SK-N-SH (cell line): ENCODE data around the gene NEUROG1.

ENCODE experiments used
- ELF1 ChIP-seq: IDR thresholded peaks from 2 replicates; pipeline ENCODE4 v1.4.0; 2012
- EP300 ChIP-seq, 2 experiments: IDR thresholded peaks; 2 replicates each; pipeline versions ENCODE4 v1.4.0 to v1.6.1; 2012; ENCODE audit warnings: borderline replicate concordance in 1 of 2, low read depth in 1 of 2, low read length in 1 of 2
- FOXJ3 ChIP-seq: sonication (generic); formaldehyde crosslinking; IDR thresholded peaks from 2 replicates; pipeline ENCODE4 v1.5.1; 2020; ENCODE audit warnings: mild to moderate bottlenecking, missing genetic modification reagents
- FOXM1 ChIP-seq: IDR thresholded peaks from 2 replicates; pipeline ENCODE4 v1.4.0; 2012; ENCODE audit warnings: low read depth, mild to moderate bottlenecking
- JUND ChIP-seq: IDR thresholded peaks from 2 replicates; pipeline ENCODE4 v1.4.0; 2012
- MXI1 ChIP-seq: IDR thresholded peaks from 2 replicates; pipeline ENCODE4 v1.6.1; 2012; ENCODE audit warnings: mild to moderate bottlenecking, low read depth, low read length, improper control_type of control experiment
- NRF1 ChIP-seq: IDR thresholded peaks from 2 replicates; pipeline ENCODE4 v1.6.1; 2012; ENCODE audit warnings: low read depth, mild to moderate bottlenecking, low read length
- POLR2AphosphoS5 ChIP-seq: IDR thresholded peaks from 2 replicates; pipeline ENCODE4 v1.6.1; 2012; ENCODE audit warnings: low read depth, low read length
- RFX5 ChIP-seq: IDR thresholded peaks from 2 replicates; pipeline ENCODE4 v1.6.1; 2012; ENCODE audit warnings: mild to moderate bottlenecking, improper control_type of control experiment, low read length
- TEAD4 ChIP-seq: IDR thresholded peaks from 2 replicates; pipeline ENCODE4 v1.4.0; 2012; ENCODE audit warnings: mild to moderate bottlenecking, borderline replicate concordance; ENCODE audit not compliant: insufficient read depth
- TF ChIP-seq, protein P1 (sequence below): fragments of 200-600 bp; sonication (generic); IDR thresholded peaks from 2 replicates; pipeline ENCODE4 v1.6.1; 2017; ENCODE audit warnings: antibody characterized with exemption, mild to moderate bottlenecking, moderate library complexity
- TF ChIP-seq, protein P2 (sequence below): IDR thresholded peaks from 2 replicates; pipeline ENCODE4 v1.6.1; 2012; ENCODE audit warnings: mild to moderate bottlenecking, low read depth, low read length, moderate library complexity
- TF ChIP-seq, protein P3 (sequence below): fragments of 150-350 bp; IDR thresholded peaks from 2 replicates; pipeline ENCODE4 v1.6.1; 2017; ENCODE audit warnings: antibody characterized with exemption, low read length, low read depth, borderline replicate concordance
- TF ChIP-seq, protein P4 (sequence below): IDR thresholded peaks from 2 replicates; pipeline ENCODE4; 2012

DNA sequence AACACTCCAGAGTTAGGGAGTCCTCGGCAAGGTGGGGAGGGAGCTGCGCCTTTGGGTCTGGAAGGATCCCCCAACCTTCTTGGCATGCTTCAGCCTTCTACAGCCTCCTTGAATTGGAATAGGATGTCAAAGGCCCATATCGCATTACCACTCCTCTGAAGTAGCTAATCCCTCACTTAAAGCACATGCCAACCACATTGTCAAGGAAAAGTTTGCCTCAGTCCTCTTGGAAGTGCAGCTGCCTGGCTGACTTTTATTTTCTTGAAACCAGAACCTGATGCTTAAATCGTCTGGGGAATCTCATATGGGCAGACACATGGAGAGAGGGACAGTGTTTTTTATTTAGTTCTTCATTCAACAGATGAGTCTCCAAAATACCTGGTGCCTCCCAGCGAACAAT lies 28.6 kb upstream of the NEUROG1 start:
- TF ChIP-seq, protein P1, sequence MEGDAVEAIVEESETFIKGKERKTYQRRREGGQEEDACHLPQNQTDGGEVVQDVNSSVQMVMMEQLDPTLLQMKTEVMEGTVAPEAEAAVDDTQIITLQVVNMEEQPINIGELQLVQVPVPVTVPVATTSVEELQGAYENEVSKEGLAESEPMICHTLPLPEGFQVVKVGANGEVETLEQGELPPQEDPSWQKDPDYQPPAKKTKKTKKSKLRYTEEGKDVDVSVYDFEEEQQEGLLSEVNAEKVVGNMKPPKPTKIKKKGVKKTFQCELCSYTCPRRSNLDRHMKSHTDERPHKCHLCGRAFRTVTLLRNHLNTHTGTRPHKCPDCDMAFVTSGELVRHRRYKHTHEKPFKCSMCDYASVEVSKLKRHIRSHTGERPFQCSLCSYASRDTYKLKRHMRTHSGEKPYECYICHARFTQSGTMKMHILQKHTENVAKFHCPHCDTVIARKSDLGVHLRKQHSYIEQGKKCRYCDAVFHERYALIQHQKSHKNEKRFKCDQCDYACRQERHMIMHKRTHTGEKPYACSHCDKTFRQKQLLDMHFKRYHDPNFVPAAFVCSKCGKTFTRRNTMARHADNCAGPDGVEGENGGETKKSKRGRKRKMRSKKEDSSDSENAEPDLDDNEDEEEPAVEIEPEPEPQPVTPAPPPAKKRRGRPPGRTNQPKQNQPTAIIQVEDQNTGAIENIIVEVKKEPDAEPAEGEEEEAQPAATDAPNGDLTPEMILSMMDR = no peak
- TF ChIP-seq TEAD4 (no peak), POLR2AphosphoS5 (no peak), NRF1 (no peak), JUND (no peak), RFX5 (no peak), ELF1 (no peak), FOXJ3 (no peak), EP300 (IDR thresholded peaks at IDR 0.05; ENCODE audit: borderline replicate concordance in 1 of 2, low read depth in 1 of 2, low read length in 1 of 2) (no peak), MXI1 (no peak), FOXM1 (no peak)
- TF ChIP-seq, protein P2, sequence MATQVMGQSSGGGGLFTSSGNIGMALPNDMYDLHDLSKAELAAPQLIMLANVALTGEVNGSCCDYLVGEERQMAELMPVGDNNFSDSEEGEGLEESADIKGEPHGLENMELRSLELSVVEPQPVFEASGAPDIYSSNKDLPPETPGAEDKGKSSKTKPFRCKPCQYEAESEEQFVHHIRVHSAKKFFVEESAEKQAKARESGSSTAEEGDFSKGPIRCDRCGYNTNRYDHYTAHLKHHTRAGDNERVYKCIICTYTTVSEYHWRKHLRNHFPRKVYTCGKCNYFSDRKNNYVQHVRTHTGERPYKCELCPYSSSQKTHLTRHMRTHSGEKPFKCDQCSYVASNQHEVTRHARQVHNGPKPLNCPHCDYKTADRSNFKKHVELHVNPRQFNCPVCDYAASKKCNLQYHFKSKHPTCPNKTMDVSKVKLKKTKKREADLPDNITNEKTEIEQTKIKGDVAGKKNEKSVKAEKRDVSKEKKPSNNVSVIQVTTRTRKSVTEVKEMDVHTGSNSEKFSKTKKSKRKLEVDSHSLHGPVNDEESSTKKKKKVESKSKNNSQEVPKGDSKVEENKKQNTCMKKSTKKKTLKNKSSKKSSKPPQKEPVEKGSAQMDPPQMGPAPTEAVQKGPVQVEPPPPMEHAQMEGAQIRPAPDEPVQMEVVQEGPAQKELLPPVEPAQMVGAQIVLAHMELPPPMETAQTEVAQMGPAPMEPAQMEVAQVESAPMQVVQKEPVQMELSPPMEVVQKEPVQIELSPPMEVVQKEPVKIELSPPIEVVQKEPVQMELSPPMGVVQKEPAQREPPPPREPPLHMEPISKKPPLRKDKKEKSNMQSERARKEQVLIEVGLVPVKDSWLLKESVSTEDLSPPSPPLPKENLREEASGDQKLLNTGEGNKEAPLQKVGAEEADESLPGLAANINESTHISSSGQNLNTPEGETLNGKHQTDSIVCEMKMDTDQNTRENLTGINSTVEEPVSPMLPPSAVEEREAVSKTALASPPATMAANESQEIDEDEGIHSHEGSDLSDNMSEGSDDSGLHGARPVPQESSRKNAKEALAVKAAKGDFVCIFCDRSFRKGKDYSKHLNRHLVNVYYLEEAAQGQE = no peak
- TF ChIP-seq, protein P3, sequence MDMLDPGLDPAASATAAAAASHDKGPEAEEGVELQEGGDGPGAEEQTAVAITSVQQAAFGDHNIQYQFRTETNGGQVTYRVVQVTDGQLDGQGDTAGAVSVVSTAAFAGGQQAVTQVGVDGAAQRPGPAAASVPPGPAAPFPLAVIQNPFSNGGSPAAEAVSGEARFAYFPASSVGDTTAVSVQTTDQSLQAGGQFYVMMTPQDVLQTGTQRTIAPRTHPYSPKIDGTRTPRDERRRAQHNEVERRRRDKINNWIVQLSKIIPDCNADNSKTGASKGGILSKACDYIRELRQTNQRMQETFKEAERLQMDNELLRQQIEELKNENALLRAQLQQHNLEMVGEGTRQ = no peak
- TF ChIP-seq, protein P4, sequence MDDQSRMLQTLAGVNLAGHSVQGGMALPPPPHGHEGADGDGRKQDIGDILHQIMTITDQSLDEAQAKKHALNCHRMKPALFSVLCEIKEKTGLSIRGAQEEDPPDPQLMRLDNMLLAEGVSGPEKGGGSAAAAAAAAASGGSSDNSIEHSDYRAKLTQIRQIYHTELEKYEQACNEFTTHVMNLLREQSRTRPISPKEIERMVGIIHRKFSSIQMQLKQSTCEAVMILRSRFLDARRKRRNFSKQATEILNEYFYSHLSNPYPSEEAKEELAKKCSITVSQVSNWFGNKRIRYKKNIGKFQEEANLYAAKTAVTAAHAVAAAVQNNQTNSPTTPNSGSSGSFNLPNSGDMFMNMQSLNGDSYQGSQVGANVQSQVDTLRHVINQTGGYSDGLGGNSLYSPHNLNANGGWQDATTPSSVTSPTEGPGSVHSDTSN = no peak
